Panc1 (cell line): ENCODE data around the gene TBC1D7. TPM values are rescaled to one million over a fixed set of nuclear protein-coding genes. Genes with fewer than 3 reads are reported as not detected.

Experiments used
- ATAC-seq: fragments of 200-7000 bp; cut with Tn5 transposase; 2 replicates; pipeline ENCODE4 v1.9.1; 2020; ENCODE audit warnings: mild to moderate bottlenecking, moderate library complexity
- BruUV-seq: library from RNA; stranded (reverse); fragments of 400-500 nt; replicated peaks from 2 replicates; lab custom pipeline; 2021; lab: Mats Ljungman, UMichigan
- CTCF ChIA-PET: fragments of 300-600 bp; sonication (Branson Sonifier 250); formaldehyde crosslinking; loops from one replicate; lab custom pipeline; 2022; ENCODE audit warnings: antibody characterized with exemption; lab: Charles Lee
- POLR2A ChIA-PET: fragments of 300-600 bp; sonication (Branson Sonifier 250); formaldehyde crosslinking; loops from one replicate; lab custom pipeline; 2022; ENCODE audit warnings: antibody characterized with exemption; lab: Charles Lee
- DNase-seq: peaks from one replicate; pipeline ENCODE4 v3.0.0-alpha.2; 2010; ENCODE audit warnings: low read depth, low spot score
- H3K27ac ChIP-seq: 2 replicates; pipeline ENCODE4 v1.5.1; 2011; ENCODE audit warnings: mild to moderate bottlenecking, low read length, inconsistent platforms
- H3K27me3 ChIP-seq: fragments of 200-500 bp; sonication (Bioruptor generic); 2 replicates; pipeline ENCODE4 v1.6.0; 2014; ENCODE audit warnings: low read length, inconsistent platforms; ENCODE audit not compliant: control insufficient read depth, insufficient read depth
- H3K36me3 ChIP-seq: fragments of 200-500 bp; sonication (Bioruptor generic); 2 replicates; pipeline ENCODE4 v1.5.1; 2014; ENCODE audit warnings: inconsistent platforms, mild to moderate bottlenecking, low read length, moderate library complexity; ENCODE audit not compliant: control insufficient read depth, insufficient read depth
- H3K4me1 ChIP-seq: 2 replicates; pipeline ENCODE4 v1.5.1; 2011; ENCODE audit warnings: inconsistent platforms, mild to moderate bottlenecking, low read length, moderate library complexity; ENCODE audit not compliant: control insufficient read depth, insufficient read depth
- H3K4me3 ChIP-seq, 2 experiments: 2 replicates each; pipeline ENCODE4 v1.5.1; 2011 to 2012; ENCODE audit warnings: low read depth in 2 of 2, low read length in 2 of 2, mild to moderate bottlenecking in 2 of 2, inconsistent platforms in 1 of 2, moderate library complexity in 1 of 2
- H3K9me3 ChIP-seq: fragments of 200-500 bp; sonication (Bioruptor generic); 2 replicates; pipeline ENCODE4 v1.5.1; 2014; ENCODE audit warnings: low read depth, mild to moderate bottlenecking, inconsistent platforms, low read length, moderate library complexity; ENCODE audit not compliant: control insufficient read depth, insufficient read depth
- POLR2AphosphoS5 ChIP-seq: IDR thresholded peaks from 2 replicates; pipeline ENCODE4 v1.6.1; 2012; ENCODE audit warnings: mild to moderate bottlenecking, low read depth, low read length, moderate library complexity
- SIN3A ChIP-seq: IDR thresholded peaks from 2 replicates; pipeline ENCODE4 v1.6.1; 2012; ENCODE audit warnings: low read depth, mild to moderate bottlenecking, low read length, moderate library complexity, borderline replicate concordance; ENCODE audit not compliant: insufficient read depth
- TCF7L2 ChIP-seq: IDR thresholded peaks from 2 replicates; pipeline ENCODE4 v1.6.1; 2011; ENCODE audit warnings: mild to moderate bottlenecking, low read depth, low read length, inconsistent platforms
- in situ Hi-C: cut with HindIII; loops from 2 replicates; pipeline ENCODE4 v1.10.0; 2016; ENCODE audit warnings: low sequenced_read_pairs, low pct_unique_long_range_greater_than_20kb
- intact Hi-C: fragments of 100-400 bp; cut with micrococcal nuclease; formaldehyde crosslinking; loops from one replicate; pipeline ENCODE4 v1.10.0; 2022; ENCODE audit not compliant: unreplicated experiment
- total RNA-seq: library from RNA; stranded (reverse); gene quantifications from one replicate; pipeline ENCODE4 v1.2.1, GENCODE V29; 2021; ENCODE audit not compliant: unreplicated experiment
- TF ChIP-seq, protein P1 (sequence below), 2 experiments: IDR thresholded peaks; 2 replicates each; pipeline ENCODE4 v1.6.1; 2011 to 2012; ENCODE audit warnings: low read depth in 2 of 2, control low read depth in 1 of 2, low read length in 1 of 2, mild to moderate bottlenecking in 1 of 2, moderate library complexity in 1 of 2; ENCODE audit not compliant: insufficient read depth in 1 of 2
- TF ChIP-seq, protein P2 (sequence below): fragments of 450-650 bp; IDR thresholded peaks from 2 replicates; pipeline ENCODE4 v1.5.1; 2017; ENCODE audit warnings: mild to moderate bottlenecking

TBC1D7 gene
- total RNA-seq, 1 experiment from 2014 or later: 27.0 TPM

DNA sequence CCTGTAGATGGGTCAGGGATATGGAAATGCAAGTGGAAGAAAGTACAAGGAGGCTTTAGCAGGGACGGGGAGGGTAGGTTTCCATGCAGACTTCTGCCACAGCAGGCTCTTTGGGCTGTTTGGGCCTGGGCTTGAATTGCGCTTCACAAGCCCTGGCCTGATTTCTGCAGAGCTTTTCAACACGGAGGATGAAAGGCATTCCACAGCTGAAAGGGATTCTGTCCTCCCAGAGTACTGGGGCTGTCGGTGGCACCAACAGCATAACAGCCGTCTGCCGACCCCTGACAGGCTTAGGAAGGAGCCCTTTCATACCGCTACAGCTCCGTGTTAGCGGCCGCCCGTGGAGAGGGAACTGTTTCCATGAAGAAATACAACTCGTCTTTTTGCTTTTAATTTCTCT, 22.9 kb upstream of the TBC1D7 start:
- POLR2A ChIA-PET: no interaction called here

DNA sequence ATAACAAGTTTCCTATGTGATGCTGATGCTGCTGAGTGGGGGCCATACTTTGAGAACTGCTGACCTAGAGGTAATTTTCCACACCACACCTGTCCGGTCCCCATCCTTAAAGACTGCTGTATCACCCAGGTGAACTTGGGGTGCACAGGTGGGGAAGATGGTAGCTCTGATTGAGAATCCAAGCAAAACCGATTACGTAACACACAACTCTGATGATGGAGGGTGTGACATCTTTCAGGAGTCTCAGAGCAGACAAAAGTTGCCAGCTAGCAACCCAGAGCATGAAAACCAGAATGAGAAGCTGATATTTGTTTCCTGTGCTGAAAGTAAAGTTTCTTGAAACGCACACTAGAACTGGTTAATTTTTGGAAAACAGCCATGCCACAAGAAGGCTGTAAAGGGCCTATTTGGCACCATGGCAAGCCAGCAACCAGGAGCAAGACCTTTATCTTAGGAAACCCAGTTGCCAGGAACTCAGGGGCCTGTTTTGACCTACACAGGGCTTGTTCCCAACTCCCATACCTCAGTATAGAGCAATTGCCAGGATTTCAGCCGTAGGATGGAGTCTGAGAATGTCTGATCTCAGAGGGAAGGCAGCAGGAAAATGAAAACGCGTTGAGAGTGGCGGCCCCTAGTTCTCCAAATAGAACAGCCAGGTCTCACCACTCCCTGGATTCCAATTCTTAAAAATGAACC, 21.6 kb upstream of the TBC1D7 start:
- POLR2A ChIA-PET: no interaction called here
- H3K4me1 ChIP-seq: no peaks in the 10 kb centered on the region
- peaks cover 5% of the 10 kb centered on the region for H3K27me3 ChIP-seq
- H3K36me3 ChIP-seq: no peaks in the 10 kb centered on the region
- H3K27ac ChIP-seq: no peak overlapping the region
- DNase-seq (no peak), ATAC-seq (no peak)
- intact Hi-C loops (no loop called here), in situ Hi-C loops (no loop called here)
- CTCF ChIA-PET: no interaction called here
- TF ChIP-seq, protein P1, sequence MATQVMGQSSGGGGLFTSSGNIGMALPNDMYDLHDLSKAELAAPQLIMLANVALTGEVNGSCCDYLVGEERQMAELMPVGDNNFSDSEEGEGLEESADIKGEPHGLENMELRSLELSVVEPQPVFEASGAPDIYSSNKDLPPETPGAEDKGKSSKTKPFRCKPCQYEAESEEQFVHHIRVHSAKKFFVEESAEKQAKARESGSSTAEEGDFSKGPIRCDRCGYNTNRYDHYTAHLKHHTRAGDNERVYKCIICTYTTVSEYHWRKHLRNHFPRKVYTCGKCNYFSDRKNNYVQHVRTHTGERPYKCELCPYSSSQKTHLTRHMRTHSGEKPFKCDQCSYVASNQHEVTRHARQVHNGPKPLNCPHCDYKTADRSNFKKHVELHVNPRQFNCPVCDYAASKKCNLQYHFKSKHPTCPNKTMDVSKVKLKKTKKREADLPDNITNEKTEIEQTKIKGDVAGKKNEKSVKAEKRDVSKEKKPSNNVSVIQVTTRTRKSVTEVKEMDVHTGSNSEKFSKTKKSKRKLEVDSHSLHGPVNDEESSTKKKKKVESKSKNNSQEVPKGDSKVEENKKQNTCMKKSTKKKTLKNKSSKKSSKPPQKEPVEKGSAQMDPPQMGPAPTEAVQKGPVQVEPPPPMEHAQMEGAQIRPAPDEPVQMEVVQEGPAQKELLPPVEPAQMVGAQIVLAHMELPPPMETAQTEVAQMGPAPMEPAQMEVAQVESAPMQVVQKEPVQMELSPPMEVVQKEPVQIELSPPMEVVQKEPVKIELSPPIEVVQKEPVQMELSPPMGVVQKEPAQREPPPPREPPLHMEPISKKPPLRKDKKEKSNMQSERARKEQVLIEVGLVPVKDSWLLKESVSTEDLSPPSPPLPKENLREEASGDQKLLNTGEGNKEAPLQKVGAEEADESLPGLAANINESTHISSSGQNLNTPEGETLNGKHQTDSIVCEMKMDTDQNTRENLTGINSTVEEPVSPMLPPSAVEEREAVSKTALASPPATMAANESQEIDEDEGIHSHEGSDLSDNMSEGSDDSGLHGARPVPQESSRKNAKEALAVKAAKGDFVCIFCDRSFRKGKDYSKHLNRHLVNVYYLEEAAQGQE (IDR thresholded peaks at IDR 0.05; ENCODE audit: insufficient read depth in 1 of 2, low read depth in 2 of 2, low read length in 1 of 2): no peak
- TF ChIP-seq POLR2AphosphoS5 (no peak), SIN3A (no peak), TCF7L2 (no peak)
- TF ChIP-seq, protein P2, sequence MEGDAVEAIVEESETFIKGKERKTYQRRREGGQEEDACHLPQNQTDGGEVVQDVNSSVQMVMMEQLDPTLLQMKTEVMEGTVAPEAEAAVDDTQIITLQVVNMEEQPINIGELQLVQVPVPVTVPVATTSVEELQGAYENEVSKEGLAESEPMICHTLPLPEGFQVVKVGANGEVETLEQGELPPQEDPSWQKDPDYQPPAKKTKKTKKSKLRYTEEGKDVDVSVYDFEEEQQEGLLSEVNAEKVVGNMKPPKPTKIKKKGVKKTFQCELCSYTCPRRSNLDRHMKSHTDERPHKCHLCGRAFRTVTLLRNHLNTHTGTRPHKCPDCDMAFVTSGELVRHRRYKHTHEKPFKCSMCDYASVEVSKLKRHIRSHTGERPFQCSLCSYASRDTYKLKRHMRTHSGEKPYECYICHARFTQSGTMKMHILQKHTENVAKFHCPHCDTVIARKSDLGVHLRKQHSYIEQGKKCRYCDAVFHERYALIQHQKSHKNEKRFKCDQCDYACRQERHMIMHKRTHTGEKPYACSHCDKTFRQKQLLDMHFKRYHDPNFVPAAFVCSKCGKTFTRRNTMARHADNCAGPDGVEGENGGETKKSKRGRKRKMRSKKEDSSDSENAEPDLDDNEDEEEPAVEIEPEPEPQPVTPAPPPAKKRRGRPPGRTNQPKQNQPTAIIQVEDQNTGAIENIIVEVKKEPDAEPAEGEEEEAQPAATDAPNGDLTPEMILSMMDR: no peak
- no peak overlapping the region for H3K4me3 ChIP-seq
- no peaks in the 10 kb centered on the region for H3K9me3 ChIP-seq
- no TSS peak for BruUV-seq

More for the DNA sequence above, 22.9 kb upstream of the TBC1D7 start:
- TF ChIP-seq, protein P1 (IDR thresholded peaks at IDR 0.05; ENCODE audit: insufficient read depth in 1 of 2, low read depth in 2 of 2, low read length in 1 of 2): no peak
- no peak for TF ChIP-seq POLR2AphosphoS5
- TF ChIP-seq, protein P2: no peak
- no peak for TF ChIP-seq TCF7L2
- TF ChIP-seq SIN3A: no peak
- Histone ChIP-seq H3K27ac (no peak overlapping the region), H3K36me3 (no peaks in the 10 kb centered on the region), H3K4me3 (no peak overlapping the region), H3K9me3 (no peaks in the 10 kb centered on the region), H3K27me3 (peaks cover 2% of the 10 kb centered on the region), H3K4me1 (no peaks in the 10 kb centered on the region)
- CTCF ChIA-PET: no interaction called here
- no peak for ATAC-seq
- no TSS peak for BruUV-seq
- intact Hi-C loops: no loop called here
- no peak for DNase-seq
- in situ Hi-C loops: no loop called here
